ENCODE data around the gene HLA-DQA2. TPM values are rescaled to one million over a fixed set of nuclear protein-coding genes. Genes with fewer than 3 reads are reported as not detected.

Gene HLA-DQA2
- total and polyA plus RNA-seq, 2 of the 4 experiments (the other 2 are of a cell fraction), result not detected

DNA sequence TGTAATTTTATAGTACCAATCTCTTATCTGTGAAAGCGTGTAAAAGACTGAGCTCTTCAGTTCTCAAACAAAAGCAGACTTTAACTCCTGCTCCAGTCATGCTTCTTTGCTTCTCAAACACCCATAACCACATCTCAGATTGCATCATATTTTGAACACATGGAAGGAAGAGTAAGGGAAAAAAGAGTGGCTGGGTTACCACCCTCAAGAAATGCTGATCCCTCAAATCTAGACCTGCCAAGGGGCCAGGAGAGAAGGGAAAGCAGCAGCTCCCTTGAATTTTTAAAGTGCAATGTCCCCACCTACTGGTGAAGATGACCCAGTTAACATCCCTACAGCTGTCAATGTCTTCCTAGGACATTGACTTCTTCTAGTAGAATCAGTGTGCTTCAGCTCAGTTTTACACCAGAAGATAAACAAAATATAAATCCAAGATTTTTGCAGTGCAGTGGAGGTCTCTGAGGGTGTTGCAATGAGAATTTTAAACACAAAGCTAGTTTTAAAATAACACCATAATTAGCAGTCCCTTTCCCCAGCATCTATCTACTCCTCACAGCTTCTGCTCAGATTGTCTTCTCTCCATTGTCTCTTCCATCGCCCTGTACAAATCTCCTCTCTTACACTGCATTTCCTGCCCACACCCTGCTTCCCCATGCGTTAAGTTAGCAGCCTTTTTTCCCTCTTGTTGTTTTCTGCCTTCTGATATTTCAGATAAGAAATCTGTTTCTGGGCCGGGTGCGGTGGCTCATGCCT, 44.8 kb downstream of the HLA-DQA2 start:
- Histone ChIP-seq H2AK9ac (replicated peaks; ENCODE audit: low read depth, low read length, poor library complexity) (no peak overlapping the region), H4K20me1 (ENCODE audit: insufficient read depth, low read length) (no peaks in the 10 kb centered on the region), H3K9me3 (ENCODE audit: control insufficient read depth, insufficient read depth, low read length) (no peaks in the 10 kb centered on the region), H3K14ac (replicated peaks; ENCODE audit: low read depth, low read length) (no peak overlapping the region), H2BK15ac (ENCODE audit: low read depth, low read length) (no peak overlapping the region), H3K4me1 (ENCODE audit: control insufficient read depth, insufficient read depth, low read length) (no peaks in the 10 kb centered on the region), H3K79me1 (ENCODE audit: low read depth in 1 of 2, low read length in 2 of 2) (no peaks in the 10 kb centered on the region), H4K91ac (ENCODE audit: insufficient read depth, low read depth, low read length) (no peak overlapping the region), H3K27ac (ENCODE audit: insufficient read depth, low read length) (no peak overlapping the region), H3K56ac (ENCODE audit: extremely low read depth, insufficient read depth, low read length) (no peak overlapping the region), H2BK120ac (ENCODE audit: low read depth, low read length) (no peak overlapping the region), H4K5ac (ENCODE audit: low read depth, low read length) (no peak overlapping the region), H3K36me3 (ENCODE audit: control insufficient read depth, insufficient read depth, low read length) (no peaks in the 10 kb centered on the region), H3K18ac (ENCODE audit: low read depth, low read length) (no peak overlapping the region), H2AK5ac (ENCODE audit: low read depth, low read length) (no peak overlapping the region), H3K9ac (ENCODE audit: low read depth, low read length) (no peak overlapping the region), H4K8ac (ENCODE audit: low read depth in 2 of 2, low read length in 2 of 2) (no peak overlapping the region), H3K4ac (ENCODE audit: low read depth, low read length) (no peak overlapping the region), H2AFZ (replicated peaks; ENCODE audit: low read length, poor library complexity) (no peak overlapping the region), H3K23ac (ENCODE audit: low read depth, low read length) (no peak overlapping the region), H2BK5ac (ENCODE audit: low read depth, low read length, poor library complexity, severe bottlenecking) (no peak overlapping the region), H3K9me1 (ENCODE audit: insufficient read depth, low read length) (no peaks in the 10 kb centered on the region), H3K4me3 (ENCODE audit: insufficient read depth, low read depth, low read length) (no peak overlapping the region), H2BK20ac (ENCODE audit: low read depth, low read length) (no peak overlapping the region), H3K27me3 (ENCODE audit: control insufficient read depth, insufficient read depth, low read length) (peaks cover 4% of the 10 kb centered on the region), H3K4me2 (ENCODE audit: low read depth, low read length) (no peak overlapping the region)
- dilution Hi-C loops (cut with HindIII; ENCODE audit: low sequenced_read_pairs, unreplicated experiment) (no loop called here), in situ Hi-C loops (cut with MboI; ENCODE audit: low sequenced_read_pairs) (no loop called here), intact Hi-C loops (cut with micrococcal nuclease) (loop anchor here (2.0 to 5.0 kb wide), 3 partner anchors 84 to 539 kb away; no protein-coding TSS in a partner anchor)
- no CpG with 5 or more reads among the region's 5 CpGs for WGBS, 2 experiments (ENCODE audit: extremely low coverage in 2 of 2, insufficient read length in 1 of 2)
- ChIA-PET CTCF (interaction anchor here (0.7 to 1.9 kb wide), 6 partner anchors 18 to 541 kb away, joined by 3 to 7 read pairs (median 3); no protein-coding TSS in a partner anchor), POLR2A (ENCODE audit: unreplicated experiment) (no interaction called here)
- DNase-seq, result peak; percentile 49
- BruUV-seq (replicated peaks), result no TSS peak
- peak; percentile 81 for ATAC-seq (ENCODE audit: low read depth)
- TF ChIP-seq CEBPB (IDR thresholded peaks at IDR 0.05; ENCODE audit: low read depth, low read length) (peak; percentile 48; the same call in 1 of the 2 replicates), MAZ (IDR thresholded peaks at IDR 0.05; ENCODE audit: borderline replicate concordance, low read depth, low read length) (no peak), RFX5 (IDR thresholded peaks at IDR 0.05; ENCODE audit: low read depth, low read length) (no peak), SMC3 (IDR thresholded peaks at IDR 0.05; ENCODE audit: low read depth, low read length) (no peak), BHLHE40 (IDR thresholded peaks at IDR 0.05; ENCODE audit: low read depth, low read length) (no peak), RCOR1 (IDR thresholded peaks at IDR 0.05; ENCODE audit: insufficient replicate concordance, low read length) (no peak), MXI1 (IDR thresholded peaks at IDR 0.05; ENCODE audit: borderline replicate concordance, low read depth, low read length) (no peak), CHD1 (IDR thresholded peaks at IDR 0.05; ENCODE audit: low read depth, low read length) (no peak), MAFK (IDR thresholded peaks at IDR 0.05; ENCODE audit: low read depth, low read length) (peak; percentile 46; the same call in 1 of the 2 replicates), RAD21 (IDR thresholded peaks at IDR 0.05; ENCODE audit: low read length) (peak; percentile 44), NFE2L2 (IDR thresholded peaks at IDR 0.05; ENCODE audit: low read depth, low read length) (no peak), POLR2A (IDR thresholded peaks at IDR 0.05; ENCODE audit: low read depth, low read length) (no peak)
- TF ChIP-seq, protein P1, sequence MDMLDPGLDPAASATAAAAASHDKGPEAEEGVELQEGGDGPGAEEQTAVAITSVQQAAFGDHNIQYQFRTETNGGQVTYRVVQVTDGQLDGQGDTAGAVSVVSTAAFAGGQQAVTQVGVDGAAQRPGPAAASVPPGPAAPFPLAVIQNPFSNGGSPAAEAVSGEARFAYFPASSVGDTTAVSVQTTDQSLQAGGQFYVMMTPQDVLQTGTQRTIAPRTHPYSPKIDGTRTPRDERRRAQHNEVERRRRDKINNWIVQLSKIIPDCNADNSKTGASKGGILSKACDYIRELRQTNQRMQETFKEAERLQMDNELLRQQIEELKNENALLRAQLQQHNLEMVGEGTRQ (IDR thresholded peaks at IDR 0.05; ENCODE audit: low read depth, low read length), result no peak
- TF ChIP-seq, protein P2, sequence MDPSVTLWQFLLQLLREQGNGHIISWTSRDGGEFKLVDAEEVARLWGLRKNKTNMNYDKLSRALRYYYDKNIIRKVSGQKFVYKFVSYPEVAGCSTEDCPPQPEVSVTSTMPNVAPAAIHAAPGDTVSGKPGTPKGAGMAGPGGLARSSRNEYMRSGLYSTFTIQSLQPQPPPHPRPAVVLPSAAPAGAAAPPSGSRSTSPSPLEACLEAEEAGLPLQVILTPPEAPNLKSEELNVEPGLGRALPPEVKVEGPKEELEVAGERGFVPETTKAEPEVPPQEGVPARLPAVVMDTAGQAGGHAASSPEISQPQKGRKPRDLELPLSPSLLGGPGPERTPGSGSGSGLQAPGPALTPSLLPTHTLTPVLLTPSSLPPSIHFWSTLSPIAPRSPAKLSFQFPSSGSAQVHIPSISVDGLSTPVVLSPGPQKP (IDR thresholded peaks at IDR 0.05; ENCODE audit: borderline replicate concordance, low read depth, low read length), result no peak
- TF ChIP-seq, protein P3, sequence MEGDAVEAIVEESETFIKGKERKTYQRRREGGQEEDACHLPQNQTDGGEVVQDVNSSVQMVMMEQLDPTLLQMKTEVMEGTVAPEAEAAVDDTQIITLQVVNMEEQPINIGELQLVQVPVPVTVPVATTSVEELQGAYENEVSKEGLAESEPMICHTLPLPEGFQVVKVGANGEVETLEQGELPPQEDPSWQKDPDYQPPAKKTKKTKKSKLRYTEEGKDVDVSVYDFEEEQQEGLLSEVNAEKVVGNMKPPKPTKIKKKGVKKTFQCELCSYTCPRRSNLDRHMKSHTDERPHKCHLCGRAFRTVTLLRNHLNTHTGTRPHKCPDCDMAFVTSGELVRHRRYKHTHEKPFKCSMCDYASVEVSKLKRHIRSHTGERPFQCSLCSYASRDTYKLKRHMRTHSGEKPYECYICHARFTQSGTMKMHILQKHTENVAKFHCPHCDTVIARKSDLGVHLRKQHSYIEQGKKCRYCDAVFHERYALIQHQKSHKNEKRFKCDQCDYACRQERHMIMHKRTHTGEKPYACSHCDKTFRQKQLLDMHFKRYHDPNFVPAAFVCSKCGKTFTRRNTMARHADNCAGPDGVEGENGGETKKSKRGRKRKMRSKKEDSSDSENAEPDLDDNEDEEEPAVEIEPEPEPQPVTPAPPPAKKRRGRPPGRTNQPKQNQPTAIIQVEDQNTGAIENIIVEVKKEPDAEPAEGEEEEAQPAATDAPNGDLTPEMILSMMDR (conservative IDR thresholded peaks at IDR 0.05; ENCODE audit: low read depth, low read length), result peak; percentile 53
